ENCODE results near the gene TSR1. TPM values are rescaled to one million over a fixed set of nuclear protein-coding genes. Genes with fewer than 3 reads are reported as not detected.

Gene TSR1
- total RNA-seq, 1 experiment from 2014 or later: 70.3 TPM

DNA sequence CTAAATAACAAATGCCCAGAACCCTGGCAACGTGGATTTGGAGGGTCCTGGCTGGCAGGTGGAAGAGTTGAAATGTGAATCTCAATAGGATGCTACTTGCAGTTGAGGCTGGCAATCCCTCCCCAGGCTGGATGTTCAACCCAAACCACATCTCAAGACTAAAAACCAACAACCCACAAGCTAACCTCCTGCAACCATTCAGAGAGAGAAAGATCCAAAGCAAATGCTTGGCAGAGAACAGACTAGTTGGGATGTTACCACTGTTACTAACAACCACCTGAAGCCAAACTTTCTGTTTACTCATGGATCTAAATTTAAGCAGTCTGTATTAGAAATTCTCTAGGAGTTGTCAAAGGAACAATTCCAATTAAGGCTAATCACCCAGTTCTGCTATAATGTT lies 60.5 kb downstream of the TSR1 start:
- TF ChIP-seq EZH2 (IDR thresholded peaks at IDR 0.05; ENCODE audit: low read length, unreplicated experiment): no peak
- intact Hi-C loops (cut with micrococcal nuclease): no loop called here
- no peaks in the 10 kb centered on the region for H3K36me3 ChIP-seq (ENCODE audit: low read depth, low read length)
- H3K4me3 ChIP-seq (ENCODE audit: low read length): no peak overlapping the region
- ChIA-PET CTCF (interaction anchor here (0.6 kb wide), 1 partner anchor 194 kb away, joined by 3 read pairs; no protein-coding TSS in a partner anchor), POLR2A (ENCODE audit: unreplicated experiment) (no interaction called here)
- no peak overlapping the region for H3K9ac ChIP-seq (ENCODE audit: low read length)
- no peaks in the 10 kb centered on the region for H3K79me2 ChIP-seq (ENCODE audit: low read length)
- ATAC-seq: no peak
- no peaks in the 10 kb centered on the region for H3K9me3 ChIP-seq (ENCODE audit: low read length)
- no peaks in the 10 kb centered on the region for H4K20me1 ChIP-seq (ENCODE audit: low read length)
- no peak overlapping the region for H3K4me2 ChIP-seq (ENCODE audit: low read length)
- no peaks in the 10 kb centered on the region for H3K4me1 ChIP-seq (ENCODE audit: insufficient read depth, low read length)
- no peaks in the 10 kb centered on the region for H3K9me2 ChIP-seq (replicated peaks; ENCODE audit: low read length)
- no peak for DNase-seq
- no peak overlapping the region for H2AFZ ChIP-seq (ENCODE audit: low read length)
- no TSS peak for BruUV-seq (replicated peaks)
- no peak overlapping the region for H3K27ac ChIP-seq (ENCODE audit: low read length)
- H3F3A ChIP-seq (ENCODE audit: low read length, unreplicated experiment): no peaks in the 10 kb centered on the region
- no peaks in the 10 kb centered on the region for H3K27me3 ChIP-seq (ENCODE audit: low read length)

DNA sequence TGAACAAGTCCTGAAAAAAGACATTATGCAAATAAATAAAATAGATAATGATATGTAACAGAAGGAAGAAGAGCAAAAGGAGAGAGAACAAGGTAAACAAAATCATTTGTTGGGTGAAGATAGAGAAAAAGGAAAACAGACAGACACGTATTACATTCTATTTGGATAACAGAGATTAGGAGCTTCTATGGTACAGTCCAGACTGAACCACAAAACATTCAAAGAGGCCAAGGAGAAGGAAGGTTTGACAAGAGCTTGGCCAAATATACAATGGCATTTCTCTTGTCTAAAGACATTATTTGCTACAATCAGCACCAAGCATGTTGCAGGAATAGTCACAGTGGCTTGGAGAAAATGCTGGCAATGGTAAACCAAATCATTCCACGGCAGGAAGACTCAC lies 61.8 kb downstream of the TSR1 start:
- intact Hi-C loops (cut with micrococcal nuclease): no loop called here
- Histone ChIP-seq H3K4me1 (ENCODE audit: insufficient read depth, low read length) (no peaks in the 10 kb centered on the region), H3K27me3 (ENCODE audit: low read length) (no peaks in the 10 kb centered on the region), H3K9me2 (replicated peaks; ENCODE audit: low read length) (no peaks in the 10 kb centered on the region), H3K9me3 (ENCODE audit: low read length) (no peaks in the 10 kb centered on the region), H4K20me1 (ENCODE audit: low read length) (no peaks in the 10 kb centered on the region), H3K36me3 (ENCODE audit: low read depth, low read length) (no peaks in the 10 kb centered on the region), H3K4me2 (ENCODE audit: low read length) (no peak overlapping the region), H3K27ac (ENCODE audit: low read length) (no peak overlapping the region), H2AFZ (ENCODE audit: low read length) (no peak overlapping the region), H3F3A (ENCODE audit: low read length, unreplicated experiment) (no peaks in the 10 kb centered on the region), H3K4me3 (ENCODE audit: low read length) (no peak overlapping the region), H3K9ac (ENCODE audit: low read length) (no peak overlapping the region), H3K79me2 (ENCODE audit: low read length) (no peaks in the 10 kb centered on the region)
- no TSS peak for BruUV-seq (replicated peaks)
- TF ChIP-seq EZH2 (IDR thresholded peaks at IDR 0.05; ENCODE audit: low read length, unreplicated experiment) (no peak), EZH2phosphoT487 (IDR thresholded peaks at IDR 0.05; ENCODE audit: borderline replicate concordance, low read length) (no peak), CTCF (conservative IDR thresholded peaks at IDR 0.05; ENCODE audit: low read depth, low read length) (no peak)
- DNase-seq: no peak
- ChIA-PET POLR2A (ENCODE audit: unreplicated experiment) (no interaction called here), CTCF (no interaction called here)
- no peak for ATAC-seq

Other genes starting within 250 kb of the TSR1 start
- gene SMG6, start 32.7 kb downstream of the TSR1 start, total RNA-seq (2014; rRNA removed): 13.4 and 20.4 TPM in 2 replicates
- 8.8 and 12.0 TPM in 2 replicates for gene SRR, start 32.5 kb downstream of the TSR1 start, total RNA-seq (2014; rRNA removed)
- gene SGSM2, start 1.0 kb upstream of the TSR1 start, total RNA-seq (2014; rRNA removed): 36.6 and 47.2 TPM in 2 replicates
- gene MNT, start 64.6 kb upstream of the TSR1 start, total RNA-seq (2014; rRNA removed): 19.1 and 26.0 TPM in 2 replicates
- gene METTL16, start 175.4 kb upstream of the TSR1 start, total RNA-seq (2014; rRNA removed): 20.7 and 20.8 TPM in 2 replicates

All from PC-3 (cell line).